ENCODE data around the gene TRIM2. TPM values are rescaled to one million over a fixed set of nuclear protein-coding genes. Genes with fewer than 3 reads are reported as not detected.

The TRIM2 gene
- total and polyA plus RNA-seq, 4 donors: 3.4 to 15.5 (median 8.9) TPM

- 2% methylated on average over 61 of the region's 61 CpGs for WGBS
- TF ChIP-seq ZBTB33 (IDR thresholded peaks at IDR 0.05) (no peak), NR2F2 (IDR thresholded peaks at IDR 0.05) (no peak), HNF4G (IDR thresholded peaks at IDR 0.05) (peak; percentile 52), ATF3 (IDR thresholded peaks at IDR 0.05) (no peak), FOXA2 (IDR thresholded peaks at IDR 0.05) (no peak), EGR1 (IDR thresholded peaks at IDR 0.05; ENCODE audit: low read depth in 2 of 2) (peak in 1 of 2 donors; percentile 35), YY1 (IDR thresholded peaks at IDR 0.05) (peak; percentile 54), GABPA (IDR thresholded peaks at IDR 0.05 in 1 of 2, conservative IDR thresholded peaks at IDR 0.05 in 1 of 2) (peak in 1 of 2 donors; percentile 55), CTCF (IDR thresholded peaks at IDR 0.05; ENCODE audit: low read depth, low read length, missing input control) (no peak), RXRA (IDR thresholded peaks at IDR 0.05) (peak in 1 of 2 donors; percentile 16), TAF1 (conservative IDR thresholded peaks at IDR 0.05) (peak; percentile 38), JUND (IDR thresholded peaks at IDR 0.05) (no peak), RAD21 (IDR thresholded peaks at IDR 0.05) (no peak), SP1 (IDR thresholded peaks at IDR 0.05) (peak; percentile 41), HNF4A (conservative IDR thresholded peaks at IDR 0.05) (peak; percentile 57 to 69), MAX (IDR thresholded peaks at IDR 0.05) (no peak)
Observed at GRCh38 chr4:153222707-153223426, 18.6 kb downstream of the TRIM2 start.

GRCh38 chr4:153223427-153223801 lies 19.2 kb downstream of the TRIM2 start:
- no peak for DNase-seq (ENCODE audit: low spot score)
- Histone ChIP-seq H3K4me1 (ENCODE audit: control insufficient read depth in 4 of 4, insufficient read depth in 4 of 4, low read length in 3 of 4) (peaks cover 2 to 14% (median 11%) of the 10 kb centered on the region in 4 donors), H3K9me3 (ENCODE audit: control insufficient read depth in 4 of 4, low read length in 3 of 4) (no peaks in the 10 kb centered on the region), H3K36me3 (ENCODE audit: control insufficient read depth in 4 of 4, insufficient read depth in 3 of 4, low read depth in 1 of 4, low read length in 3 of 4) (no peaks in the 10 kb centered on the region), H3K9ac (ENCODE audit: low read depth in 1 of 2, low read length in 2 of 2) (peak overlapping the region; percentile 77 to 92), H3K4me3 (ENCODE audit: low read depth in 1 of 3, low read length in 3 of 3) (peak overlapping the region; percentile 31 to 71 (median 67)), H3K27me3 (ENCODE audit: control insufficient read depth in 4 of 4, insufficient read depth in 4 of 4, low read length in 3 of 4) (no peaks in the 10 kb centered on the region), H3K27ac (ENCODE audit: low read depth in 1 of 2, low read length in 2 of 2) (peak overlapping the region; percentile 90 to 91)
- TF ChIP-seq SP1 (IDR thresholded peaks at IDR 0.05): no peak
- TF ChIP-seq MAX (IDR thresholded peaks at IDR 0.05): no peak
- WGBS: 15% methylated on average over 9 of the region's 9 CpGs

More at GRCh38 chr4:153222707-153223426, 18.6 kb downstream of the TRIM2 start:
- Histone ChIP-seq H3K36me3 (ENCODE audit: control insufficient read depth in 4 of 4, insufficient read depth in 3 of 4, low read depth in 1 of 4, low read length in 3 of 4) (no peaks in the 10 kb centered on the region), H3K4me1 (ENCODE audit: control insufficient read depth in 4 of 4, insufficient read depth in 4 of 4, low read length in 3 of 4) (peaks cover 2 to 14% (median 11%) of the 10 kb centered on the region in 4 donors), H3K27ac (ENCODE audit: low read depth in 1 of 2, low read length in 2 of 2) (peak overlapping the region; percentile 90 to 91), H3K9ac (ENCODE audit: low read depth in 1 of 2, low read length in 2 of 2) (peak overlapping the region; percentile 77 to 92), H3K27me3 (ENCODE audit: control insufficient read depth in 4 of 4, insufficient read depth in 4 of 4, low read length in 3 of 4) (no peaks in the 10 kb centered on the region), H3K4me3 (ENCODE audit: low read depth in 1 of 3, low read length in 3 of 3) (peak overlapping the region; percentile 31 to 71 (median 67)), H3K9me3 (ENCODE audit: control insufficient read depth in 4 of 4, low read length in 3 of 4) (no peaks in the 10 kb centered on the region)
- peak; percentile 58 for DNase-seq (ENCODE audit: low spot score)

All from liver (tissue), 9 donors.